Stimulated activated CD4-positive, alpha-beta T cell treated with anti-CD3 and anti-CD28 coated beads, Interleukin-15, amount 100 ng/mL, for 48 hours (primary cell): Measurements from ENCODE around the gene NUCB1.
A peak's percentile ranks its signal among the peaks of the same experiment; 100 is the strongest.

Experiments
- DNase-seq, 2 donors: peaks; one replicate each; pipeline ENCODE4 v3.0.0-alpha.2; 2020; ENCODE audit warnings: low read depth in 2 of 2

Gene NUCB1

DNA sequence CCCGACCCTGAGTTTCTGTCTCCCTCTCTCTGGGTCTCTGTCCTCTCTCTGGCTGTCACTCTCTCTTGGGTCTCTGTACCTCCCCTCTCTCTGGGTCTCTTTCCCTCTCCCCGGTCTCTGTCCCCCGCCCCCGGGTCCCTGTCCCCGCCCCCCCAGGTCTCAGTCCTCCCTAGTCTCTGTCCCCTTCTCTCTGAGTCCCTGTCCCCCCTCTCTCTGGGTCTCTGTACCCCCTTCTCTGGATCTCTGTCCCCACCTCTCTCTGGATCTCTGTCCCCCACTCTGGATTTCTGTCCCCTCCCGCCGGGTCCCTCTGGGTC is 62.7 kb downstream of the NUCB1 start:
- no peak for DNase-seq

DNA sequence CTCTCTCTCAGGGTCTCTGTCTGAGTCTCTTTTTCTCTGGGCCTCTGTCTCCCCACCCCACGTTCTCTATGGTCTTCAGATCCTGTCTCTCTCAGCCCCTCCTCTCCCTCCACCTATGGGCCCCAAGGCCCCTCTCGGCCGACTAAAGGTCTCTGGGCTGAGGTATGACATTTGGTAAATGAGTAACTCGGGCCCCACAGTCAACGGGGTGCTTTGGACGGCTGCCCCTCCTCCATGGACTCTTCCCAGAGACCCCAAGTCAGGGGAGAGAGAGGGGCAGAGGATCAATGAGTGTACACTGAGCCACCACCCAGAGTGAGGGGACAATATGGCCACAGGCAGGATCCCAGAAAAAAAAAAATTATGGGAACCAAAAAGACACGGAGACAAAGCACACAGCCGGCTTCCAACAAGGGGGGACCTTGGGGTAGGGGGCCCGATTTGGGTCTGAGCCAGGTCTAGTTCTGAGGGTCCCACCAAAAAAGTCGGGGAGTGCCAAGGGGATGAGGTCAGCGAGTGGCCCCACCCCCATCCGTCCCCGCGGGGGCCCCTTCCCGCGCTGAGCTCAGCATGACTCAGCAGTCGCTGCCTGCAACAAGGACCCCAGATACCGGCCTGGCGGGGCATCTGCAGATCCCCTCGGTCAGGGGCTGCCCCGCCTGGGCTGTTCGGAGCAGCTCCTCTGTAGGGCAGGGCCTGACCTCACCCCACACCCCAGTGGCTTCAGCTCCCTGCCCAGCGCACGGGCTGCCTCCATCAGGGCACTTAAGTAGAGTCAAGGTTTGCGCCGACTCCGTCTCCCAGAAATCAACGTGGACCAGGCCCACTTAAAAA is 63.5 kb downstream of the NUCB1 start:
- peak; percentile 53 to 59 for DNase-seq

DNA sequence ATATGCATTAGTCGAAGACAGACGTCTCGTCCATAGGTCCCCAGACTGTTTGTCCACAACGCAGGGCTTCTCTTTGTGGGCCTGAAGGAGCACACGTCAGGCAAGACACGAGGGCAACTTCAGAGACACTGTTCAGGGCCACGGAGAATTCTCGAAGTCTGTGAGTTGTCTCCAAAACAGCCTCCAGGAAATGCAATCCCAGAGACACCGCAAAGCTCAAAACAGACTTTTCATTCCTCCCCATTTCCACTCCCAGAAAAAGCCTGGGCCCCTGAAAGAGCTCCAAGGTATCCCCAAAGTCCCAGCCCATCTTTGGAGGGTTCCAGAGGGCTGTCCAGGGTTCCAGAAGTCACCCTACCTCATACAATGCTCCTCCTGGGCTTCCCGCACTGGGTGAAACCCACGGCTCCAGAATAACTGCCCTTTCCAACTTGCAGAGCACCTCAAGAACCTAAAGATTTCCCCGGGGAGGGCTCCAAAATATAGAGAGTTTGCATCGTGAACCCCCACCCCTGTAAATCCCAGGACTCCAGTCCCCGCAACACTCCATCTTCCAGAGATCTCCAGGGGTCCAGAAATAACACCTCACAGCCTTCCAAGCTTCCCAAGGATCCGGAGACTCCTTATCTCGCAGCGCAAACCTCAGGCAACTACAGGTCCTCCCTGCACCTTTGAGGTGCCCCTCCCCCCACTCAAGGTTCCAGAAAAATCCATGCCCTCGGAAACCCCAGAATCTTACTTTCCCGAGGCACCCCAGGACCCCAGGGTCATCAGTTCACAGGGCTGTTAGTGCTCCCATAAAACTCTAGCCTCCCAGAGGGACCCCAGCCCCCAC is 64.3 kb downstream of the NUCB1 start:
- no peak for DNase-seq

DNA sequence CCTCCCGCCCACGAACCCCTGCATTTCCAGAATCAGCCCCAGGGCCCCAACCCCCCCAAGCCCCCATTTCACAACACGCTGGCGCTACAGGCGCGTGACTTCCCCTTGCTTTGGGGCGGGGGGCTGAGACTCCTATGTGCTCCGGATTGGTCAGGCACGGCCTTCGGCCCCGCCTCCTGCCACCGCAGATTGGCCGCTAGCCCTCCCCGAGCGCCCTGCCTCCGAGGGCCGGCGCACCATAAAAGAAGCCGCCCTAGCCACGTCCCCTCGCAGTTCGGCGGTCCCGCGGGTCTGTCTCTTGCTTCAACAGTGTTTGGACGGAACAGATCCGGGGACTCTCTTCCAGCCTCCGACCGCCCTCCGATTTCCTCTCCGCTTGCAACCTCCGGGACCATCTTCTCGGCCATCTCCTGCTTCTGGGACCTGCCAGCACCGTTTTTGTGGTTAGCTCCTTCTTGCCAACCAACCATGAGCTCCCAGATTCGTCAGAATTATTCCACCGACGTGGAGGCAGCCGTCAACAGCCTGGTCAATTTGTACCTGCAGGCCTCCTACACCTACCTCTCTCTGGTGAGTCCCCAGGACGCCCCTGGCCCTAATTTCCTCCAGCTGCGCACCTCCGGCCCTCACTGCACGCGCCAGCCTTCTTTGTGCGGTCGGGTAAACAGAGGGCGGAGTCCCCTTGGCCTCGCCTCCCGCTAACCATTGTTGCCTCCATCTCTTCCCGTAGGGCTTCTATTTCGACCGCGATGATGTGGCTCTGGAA is 65.1 kb downstream of the NUCB1 start, which contains the start of gene FTL:
Gene FTL (plus strand): TSS at position 270 of the 766 bp plus-strand sequence. CDS start 199 bp downstream, at position 469.
- peak; percentile 87 to 91 for DNase-seq

DNA sequence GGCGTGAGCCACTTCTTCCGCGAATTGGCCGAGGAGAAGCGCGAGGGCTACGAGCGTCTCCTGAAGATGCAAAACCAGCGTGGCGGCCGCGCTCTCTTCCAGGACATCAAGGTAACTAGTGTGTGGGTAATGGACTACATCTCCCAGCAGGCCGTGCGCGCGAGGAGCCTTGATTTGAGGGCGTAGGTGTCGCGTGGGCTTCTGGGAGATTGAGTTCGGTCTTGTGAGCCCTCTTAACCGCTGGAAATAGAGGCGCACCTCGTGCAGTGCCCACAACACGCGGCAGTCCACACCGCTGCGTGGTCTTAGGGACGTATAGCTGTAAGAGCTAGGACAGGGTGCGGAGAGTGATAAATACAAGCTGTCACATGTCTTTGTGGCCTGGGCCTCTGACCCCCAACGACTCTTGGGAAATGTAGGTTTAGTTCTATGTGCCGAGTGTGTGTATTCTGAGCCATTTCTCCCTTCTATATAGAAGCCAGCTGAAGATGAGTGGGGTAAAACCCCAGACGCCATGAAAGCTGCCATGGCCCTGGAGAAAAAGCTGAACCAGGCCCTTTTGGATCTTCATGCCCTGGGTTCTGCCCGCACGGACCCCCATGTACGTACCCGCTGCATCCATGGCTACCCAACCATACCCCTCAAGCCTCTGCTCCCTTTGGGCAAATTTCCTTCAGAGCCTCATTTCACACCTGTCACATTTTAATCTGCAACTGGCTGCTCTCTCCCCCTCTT is 65.9 kb downstream of the NUCB1 start:
- peak; percentile 84 to 88 for DNase-seq

DNA sequence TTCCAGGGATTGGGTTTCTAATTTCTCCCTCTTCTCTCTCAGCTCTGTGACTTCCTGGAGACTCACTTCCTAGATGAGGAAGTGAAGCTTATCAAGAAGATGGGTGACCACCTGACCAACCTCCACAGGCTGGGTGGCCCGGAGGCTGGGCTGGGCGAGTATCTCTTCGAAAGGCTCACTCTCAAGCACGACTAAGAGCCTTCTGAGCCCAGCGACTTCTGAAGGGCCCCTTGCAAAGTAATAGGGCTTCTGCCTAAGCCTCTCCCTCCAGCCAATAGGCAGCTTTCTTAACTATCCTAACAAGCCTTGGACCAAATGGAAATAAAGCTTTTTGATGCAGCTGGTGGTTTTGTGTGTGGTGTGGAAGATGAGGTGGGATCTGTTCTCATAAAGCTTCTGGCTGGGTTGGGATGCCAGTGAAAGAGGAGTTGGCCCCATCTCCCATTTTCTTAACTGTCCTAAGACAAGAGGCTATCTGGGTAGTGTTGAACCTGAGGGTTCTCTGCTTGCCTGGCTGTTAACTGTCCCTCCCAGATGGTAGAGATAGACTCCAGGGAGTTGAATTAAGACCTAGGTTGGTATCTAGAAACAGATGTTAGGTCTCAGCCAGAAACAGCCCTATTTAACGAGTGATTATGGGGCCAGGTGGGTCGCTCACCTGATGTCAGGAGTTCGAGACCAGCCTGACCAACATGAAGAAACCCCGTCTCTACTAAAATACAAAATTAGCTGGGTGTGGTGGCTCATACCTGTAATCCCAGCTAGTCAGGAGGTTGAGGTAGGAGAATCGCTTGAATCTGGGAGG is 66.6 kb downstream of the NUCB1 start:
- DNase-seq, result no peak

DNA sequence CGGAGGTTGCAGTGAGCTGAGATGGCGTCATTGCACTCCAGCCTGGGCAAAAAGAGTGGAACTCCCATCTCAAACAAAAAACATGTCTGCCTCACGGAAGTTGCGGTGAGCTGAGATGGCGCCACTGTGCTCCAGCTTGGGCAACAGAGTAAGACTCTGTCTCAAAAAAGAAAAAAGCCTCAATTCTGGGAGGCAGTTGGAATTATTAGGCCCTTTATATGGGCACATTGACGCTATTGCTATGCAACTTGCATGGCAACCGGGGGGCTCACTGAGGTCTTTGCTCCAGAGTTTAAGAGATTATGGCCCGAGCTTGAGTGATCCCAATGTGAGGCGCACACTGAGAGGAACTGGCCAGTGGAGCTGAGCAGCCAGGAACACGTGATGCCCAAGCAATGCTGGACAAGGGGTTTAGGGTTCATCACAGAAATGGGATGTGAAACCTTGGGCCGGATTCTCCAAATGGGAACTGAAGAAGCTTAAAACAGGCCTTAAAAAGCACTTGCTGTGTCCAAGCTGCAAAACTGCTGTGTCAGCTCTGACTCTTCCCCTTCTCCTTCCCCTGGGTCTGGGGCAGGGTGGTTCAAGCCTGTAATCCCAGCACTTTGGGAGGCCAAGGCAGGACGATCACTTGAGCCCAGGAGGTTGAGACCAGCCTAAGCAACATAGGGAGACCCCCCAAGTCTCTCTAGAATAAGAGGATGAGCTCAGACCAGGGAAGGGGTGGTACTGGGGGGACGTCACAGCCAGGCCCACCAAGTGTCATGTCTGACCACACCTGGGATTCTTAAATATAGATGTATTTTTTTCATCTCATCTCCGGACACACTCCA is 67.5 kb downstream of the NUCB1 start:
- DNase-seq, result no peak

DNA sequence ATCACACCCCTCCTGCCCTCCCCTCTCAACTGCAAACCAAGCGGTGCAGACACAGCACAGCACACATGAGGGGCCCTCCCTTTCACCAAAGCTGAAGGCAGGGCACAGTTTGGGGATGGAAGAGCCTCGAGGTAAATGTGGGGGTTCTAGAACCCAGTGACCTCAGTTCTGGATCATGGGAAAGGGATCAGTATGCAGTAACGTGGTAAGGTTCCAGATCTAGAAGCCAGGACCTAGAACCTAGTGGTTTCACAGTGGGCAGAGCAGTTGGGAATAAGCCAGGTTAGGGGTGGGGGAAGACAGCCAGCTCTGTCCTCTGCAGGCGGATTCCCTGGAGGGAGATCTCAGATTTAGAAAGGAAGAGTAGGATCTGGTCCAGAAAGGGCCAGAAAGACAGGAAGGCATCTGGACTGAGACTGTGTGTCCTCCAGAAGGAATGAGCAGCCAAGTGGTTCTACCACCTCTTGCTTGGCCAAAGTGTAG is 68.1 kb downstream of the NUCB1 start:
- no peak for DNase-seq

DNA sequence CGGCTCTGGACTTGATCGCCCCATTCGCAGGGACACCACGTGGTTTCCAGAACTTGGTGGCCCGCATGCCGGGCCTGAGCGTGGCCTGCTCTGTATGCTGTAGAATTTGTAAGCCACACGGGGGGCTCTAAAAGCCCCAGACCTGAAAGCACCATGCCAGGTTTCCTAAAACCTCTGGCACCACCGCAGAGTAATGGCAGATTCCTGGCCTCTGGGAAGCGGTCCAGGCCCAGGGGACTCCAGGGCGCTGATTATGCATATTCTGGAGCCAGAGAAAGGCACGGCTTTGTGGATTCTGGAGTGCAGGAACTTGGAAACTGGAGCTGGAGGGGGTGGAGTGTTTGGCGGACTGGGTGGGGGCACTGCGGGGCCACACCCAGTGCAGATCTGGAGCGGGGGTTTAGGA is 68.7 kb downstream of the NUCB1 start:
- no peak for DNase-seq

DNA sequence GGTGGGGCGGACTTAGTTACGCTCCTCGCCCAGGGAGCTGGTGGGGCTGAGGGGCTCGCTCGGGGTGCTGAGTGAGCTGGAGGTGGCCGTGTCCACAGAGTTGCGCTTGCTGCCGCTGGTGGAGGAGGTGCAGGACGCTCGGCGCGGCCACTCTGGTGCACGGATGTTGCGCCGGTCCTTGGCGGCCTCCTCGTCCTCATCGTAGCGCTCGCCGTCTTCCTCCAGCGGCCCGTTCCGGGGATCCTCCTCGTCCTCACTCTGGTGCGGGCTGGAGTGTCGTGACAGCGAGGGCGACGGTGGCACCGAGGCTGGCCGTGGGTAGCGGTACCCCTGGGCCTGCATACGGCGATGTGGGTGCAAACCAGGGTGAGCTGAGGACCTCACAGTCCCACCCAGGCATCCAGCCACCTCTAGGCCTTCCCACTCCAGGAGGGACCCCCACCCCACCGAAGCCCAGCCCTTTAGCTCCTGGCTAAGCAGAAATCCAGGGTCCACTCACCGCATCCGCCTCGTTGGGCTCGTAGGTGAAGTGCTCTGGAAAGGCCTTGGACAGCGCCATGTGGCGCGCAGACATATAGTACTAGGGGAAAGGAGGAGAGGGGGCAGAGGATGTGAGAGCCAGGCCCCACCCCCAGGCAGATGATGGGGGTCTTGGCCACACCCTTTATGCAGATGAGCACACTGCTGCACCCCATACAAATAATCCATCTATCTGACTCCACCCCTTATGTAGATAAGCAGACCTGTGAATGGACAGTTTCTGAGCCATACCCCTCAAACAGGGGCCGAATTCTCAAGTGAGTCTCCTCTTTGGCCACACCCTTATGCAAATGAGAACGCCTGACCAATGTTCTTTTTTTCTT is 69.4 kb downstream of the NUCB1 start:
- no peak for DNase-seq

DNA sequence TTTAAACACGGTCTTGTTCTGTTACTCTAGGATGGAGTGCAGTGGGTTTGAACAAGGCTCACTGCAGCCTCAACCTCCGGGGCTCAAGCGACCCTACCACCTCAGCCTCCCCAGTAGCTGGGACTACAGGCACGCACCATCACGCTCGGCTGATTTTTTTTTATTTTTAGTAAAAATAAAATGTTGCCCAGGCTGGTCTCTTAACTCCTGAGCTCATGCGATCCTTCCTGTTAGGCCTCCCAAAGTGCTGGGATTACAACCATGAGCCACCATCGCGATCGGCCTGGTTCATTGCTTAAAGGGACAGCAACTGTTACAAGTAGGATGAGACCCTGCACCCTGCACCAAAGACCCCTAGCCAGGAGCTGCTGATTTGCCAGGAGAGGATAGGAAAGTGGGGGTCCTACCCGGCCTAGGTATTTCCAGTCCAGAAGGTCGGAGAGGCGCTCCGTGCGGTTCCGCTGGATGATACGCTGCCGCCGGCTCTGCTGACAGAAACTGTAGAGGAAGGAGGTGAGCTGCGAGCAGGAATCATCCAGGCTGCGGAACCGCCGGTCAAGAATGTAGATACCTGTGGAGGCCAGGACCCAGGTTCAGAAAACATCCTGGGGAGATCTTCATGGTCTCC is 70.1 kb downstream of the NUCB1 start:
- no peak for DNase-seq

DNA sequence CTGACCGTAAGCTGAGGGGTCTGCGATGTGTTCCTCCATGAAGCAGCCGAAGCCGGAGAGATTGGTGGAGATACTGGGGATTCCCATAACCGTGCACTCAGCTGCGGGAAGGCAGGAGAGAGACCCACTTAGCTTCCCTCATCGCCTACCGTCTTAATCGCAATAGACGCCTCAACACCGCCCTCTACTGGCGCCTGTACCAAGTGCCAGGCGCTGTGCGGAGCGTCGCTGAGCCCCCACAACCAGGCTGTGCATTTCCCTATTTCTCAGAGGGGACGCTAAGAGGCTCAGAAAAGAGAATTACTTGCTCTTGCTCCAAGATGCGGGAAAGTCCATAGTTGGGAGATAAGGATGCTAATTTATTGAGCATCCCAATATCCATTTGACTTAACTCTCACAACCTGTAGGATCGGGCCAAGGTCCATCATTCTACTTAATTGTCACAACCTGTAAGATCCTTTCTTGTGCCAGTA is 70.8 kb downstream of the NUCB1 start:
- peak; percentile 54 to 76 for DNase-seq
